HepG2 (cell line): Measurements from ENCODE around the gene ADORA2B. TPM values are rescaled to one million over a fixed set of nuclear protein-coding genes. Genes with fewer than 3 reads are reported as not detected.
A peak's percentile ranks its signal among the peaks of the same experiment; 100 is the strongest.

Experiments
- AFF4 ChIP-seq: sonication (generic); formaldehyde crosslinking; IDR thresholded peaks from 2 replicates; pipeline ENCODE4 v1.4.0; 2020; ENCODE audit warnings: missing genetic modification reagents
- ATF5 ChIP-seq: sonication (generic); formaldehyde crosslinking; IDR thresholded peaks from 2 replicates; pipeline ENCODE4 v1.4.0; 2020; ENCODE audit warnings: mild to moderate bottlenecking, low read depth, missing genetic modification reagents
- EZH2 ChIP-seq: conservative IDR thresholded peaks from 2 replicates; pipeline ENCODE4 v1.6.1; 2012; ENCODE audit warnings: mild to moderate bottlenecking, low read depth, low read length, moderate library complexity
- GATAD1 ChIP-seq: IDR thresholded peaks from 2 replicates; pipeline ENCODE4 v1.6.1; 2016; ENCODE audit warnings: missing genetic modification reagents, missing compliant biosample characterization
- IKZF5 ChIP-seq: IDR thresholded peaks from 2 replicates; pipeline ENCODE4 v1.6.1; 2018; ENCODE audit warnings: missing genetic modification reagents, mild to moderate bottlenecking, missing compliant biosample characterization
- PAF1 ChIP-seq: IDR thresholded peaks from 2 replicates; pipeline ENCODE4 v1.6.1; 2016; ENCODE audit warnings: missing genetic modification reagents, missing compliant biosample characterization
- PBX2 ChIP-seq: IDR thresholded peaks from 2 replicates; pipeline ENCODE4 v1.6.1; 2016; ENCODE audit warnings: control low read depth
- PHF8 ChIP-seq: sonication (generic); formaldehyde crosslinking; IDR thresholded peaks from 2 replicates; pipeline ENCODE4 v1.5.0; 2020; ENCODE audit warnings: missing genetic modification reagents
- POGK ChIP-seq: sonication (generic); formaldehyde crosslinking; conservative IDR thresholded peaks from 2 replicates; pipeline ENCODE4 v1.8.0; 2022; ENCODE audit warnings: mild to moderate bottlenecking, moderate library complexity, missing genetic modification reagents
- POLR2A ChIP-seq, 2 experiments: IDR thresholded peaks; 2 replicates each; pipeline ENCODE4 v1.6.1; 2011; ENCODE audit warnings: low read depth in 2 of 2, low read length in 2 of 2, mild to moderate bottlenecking in 1 of 2, moderate library complexity in 1 of 2; ENCODE audit not compliant: insufficient read depth in 1 of 2
- STAG1 ChIP-seq: sonication (generic); formaldehyde crosslinking; IDR thresholded peaks from 2 replicates; pipeline ENCODE4 v1.4.0; 2020; ENCODE audit warnings: missing genetic modification reagents
- THAP11 ChIP-seq: IDR thresholded peaks from 2 replicates; pipeline ENCODE4 v1.6.1; 2016; ENCODE audit warnings: missing biosample characterization, missing genetic modification reagents
- ZBTB43 ChIP-seq: sonication (generic); formaldehyde crosslinking; conservative IDR thresholded peaks from 2 replicates; pipeline ENCODE4 v1.4.0; 2020; ENCODE audit warnings: missing genetic modification reagents
- ZMYM4 ChIP-seq: sonication (generic); formaldehyde crosslinking; IDR thresholded peaks from 2 replicates; pipeline ENCODE4 v1.8.1; 2023; ENCODE audit warnings: mild to moderate bottlenecking, missing genetic modification reagents
- ZNF552 ChIP-seq: sonication (generic); formaldehyde crosslinking; IDR thresholded peaks from 2 replicates; pipeline ENCODE4 v1.9.0; 2022; ENCODE audit warnings: missing genetic modification reagents, mild to moderate bottlenecking, borderline replicate concordance
- ZNF672 ChIP-seq: sonication (generic); formaldehyde crosslinking; IDR thresholded peaks from 2 replicates; pipeline ENCODE4 v1.8.1; 2022; ENCODE audit warnings: missing genetic modification reagents
- ZNF709 ChIP-seq: sonication (generic); formaldehyde crosslinking; IDR thresholded peaks from 2 replicates; pipeline ENCODE4 v1.5.0; 2020; ENCODE audit warnings: mild to moderate bottlenecking, missing genetic modification reagents
- ZNF740 ChIP-seq: sonication (generic); formaldehyde crosslinking; IDR thresholded peaks from 2 replicates; pipeline ENCODE4 v1.4.0; 2020; ENCODE audit warnings: missing genetic modification reagents
- polyA plus RNA-seq, 8 experiments: library from polyadenylated mRNA; depleted of rRNA in 3 of 8; stranded (reverse) in 7 of 8; unstranded in 1 of 8; fragments of >200 nt; fragmentation: Illumina TruSeq in 4 of 8; extraction: Trizol in 4 of 8; gene quantifications; 2 replicates each; pipeline versions ENCODE4 v1.2.1 to v1.2.3, GENCODE V29; 2011 to 2016; ENCODE audit warnings: low read depth in 4 of 8, missing spikeins in 1 of 8, mixed read lengths in 1 of 8; ENCODE audit not compliant: insufficient read depth in 1 of 8
- total RNA-seq, 5 experiments: library from RNA; depleted of rRNA; stranded (reverse); fragments of >200 nt; fragmentation: Illumina TruSeq; extraction: Trizol; gene quantifications; 2 replicates each; pipeline ENCODE4 v1.2.3, GENCODE V29; 2016; ENCODE audit warnings: low read depth in 1 of 5

ADORA2B gene
- total and polyA plus RNA-seq, 2 of the 13 experiments (the other 11 are each of a cell fraction or from before 2014, with no cell fraction given): 10.4 to 20.0 TPM

GRCh38 chr17:15999141-15999973 is 54.4 kb downstream of the ADORA2B start, which contains the start of the genes TTC19 and ZSWIM7 (continued):
- TF ChIP-seq STAG1 (CRISPR knock-in tag) (peak; percentile 29), POLR2A (IDR thresholded peaks at IDR 0.05; ENCODE audit: insufficient read depth in 1 of 2, low read depth in 2 of 2, low read length in 2 of 2) (peak; percentile 88 to 98), IKZF5 (peak; percentile 95), THAP11 (peak; percentile 88), PAF1 (CRISPR knock-in tag) (no peak), ZNF552 (CRISPR knock-in tag) (peak; percentile 66), ATF5 (CRISPR knock-in tag) (no peak), POGK (CRISPR knock-in tag) (peak; percentile 98), EZH2 (no peak), ZBTB43 (CRISPR knock-in tag) (peak; percentile 87), PHF8 (CRISPR knock-in tag) (peak; percentile 85), ZNF672 (peak; percentile 89), ZNF740 (CRISPR knock-in tag) (no peak; the same call in 1 of the 2 replicates), GATAD1 (peak; percentile 88), ZNF709 (CRISPR knock-in tag) (peak; percentile 80; the same call in 1 of the 2 replicates), AFF4 (CRISPR knock-in tag) (0 out of 2 replicates have a peak, but pooled peaks have one; percentile 35), PBX2 (CRISPR knock-in tag) (no peak), ZMYM4 (CRISPR knock-in tag) (peak; percentile 95)
